Measurements from ENCODE around the gene PADI2.

Gene PADI2

DNA sequence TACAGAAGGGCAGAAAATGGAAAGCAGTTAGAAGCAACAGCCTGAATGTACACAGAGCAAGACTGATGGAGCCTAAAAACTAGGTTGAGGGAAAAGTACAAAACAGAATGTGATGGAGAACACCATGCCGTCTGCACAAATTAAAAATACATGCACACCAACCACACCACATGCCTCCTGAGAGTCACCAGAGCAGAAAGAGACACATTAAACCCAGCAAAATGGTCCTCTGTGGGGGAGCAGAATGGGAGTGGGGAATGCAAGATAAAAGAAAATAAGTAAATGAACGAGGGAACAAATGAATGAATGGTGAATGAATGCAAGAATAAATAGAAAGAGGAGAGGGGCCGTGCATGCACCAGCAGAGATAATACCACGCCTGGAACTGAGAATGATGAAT lies 24.1 kb downstream of the PADI2 start:
- Histone ChIP-seq H3K27me3 (ENCODE audit: insufficient read depth, low read length, poor library complexity) (no peaks in the 10 kb centered on the region), H3K9ac (ENCODE audit: low read length) (no peak overlapping the region), H3K18ac (ENCODE audit: low read length) (no peak overlapping the region), H3K4me3 (ENCODE audit: low read length) (no peak overlapping the region), H3K4ac (ENCODE audit: low read depth, low read length) (no peak overlapping the region), H3K4me1 (ENCODE audit: control insufficient read depth, low read depth, low read length) (no peaks in the 10 kb centered on the region), H3K36me3 (ENCODE audit: control insufficient read depth, insufficient read depth, low read length) (no peaks in the 10 kb centered on the region), H2BK120ac (ENCODE audit: low read depth, low read length) (no peak overlapping the region), H3K79me1 (ENCODE audit: low read length) (no peaks in the 10 kb centered on the region), H3K4me2 (ENCODE audit: low read length) (no peak overlapping the region), H3K56ac (ENCODE audit: low read length) (no peak overlapping the region), H2BK5ac (ENCODE audit: low read length) (no peak overlapping the region), H3K79me2 (ENCODE audit: control insufficient read depth, insufficient read depth, low read length) (no peaks in the 10 kb centered on the region), H2AK5ac (ENCODE audit: low read length) (no peak overlapping the region), H3K27ac (ENCODE audit: low read depth, low read length) (no peak overlapping the region), H4K8ac (ENCODE audit: low read depth, low read length) (no peak overlapping the region), H2BK15ac (replicated peaks; ENCODE audit: low read depth) (no peak overlapping the region), H3K23ac (ENCODE audit: low read length) (no peak overlapping the region), H4K5ac (ENCODE audit: low read length) (no peak overlapping the region)
- DNase-seq: no peak
- whole genome bisulfite sequencing (ENCODE audit: extremely low coverage, insufficient coverage, low lambda C conversion rate): no CpG with 5 or more reads among the region's 4 CpGs

DNA sequence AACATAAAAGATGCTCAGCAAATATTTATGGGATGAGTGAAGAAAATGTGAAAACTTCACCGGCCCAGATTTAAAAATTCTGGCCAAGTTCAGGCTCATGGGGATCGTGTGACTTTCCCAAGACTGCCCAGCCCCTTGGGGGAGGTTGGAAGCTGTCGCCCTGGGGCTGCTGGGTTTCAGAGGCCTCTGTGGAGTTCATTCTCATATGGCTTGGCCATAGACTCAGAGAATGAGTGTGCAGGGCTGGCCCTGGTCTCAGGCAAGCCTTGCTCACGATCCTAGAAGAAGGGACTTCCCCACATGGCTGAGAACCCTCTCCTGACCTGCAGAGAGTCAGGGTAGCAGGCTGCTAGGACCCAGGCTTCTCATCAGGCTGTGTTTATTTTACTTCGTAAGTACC lies 24.6 kb downstream of the PADI2 start:
- Histone ChIP-seq H3K4me3 (ENCODE audit: low read length) (no peak overlapping the region), H2AK5ac (ENCODE audit: low read length) (no peak overlapping the region), H3K4ac (ENCODE audit: low read depth, low read length) (no peak overlapping the region), H3K56ac (ENCODE audit: low read length) (no peak overlapping the region), H4K5ac (ENCODE audit: low read length) (no peak overlapping the region), H3K27ac (ENCODE audit: low read depth, low read length) (no peak overlapping the region), H3K4me1 (ENCODE audit: control insufficient read depth, low read depth, low read length) (no peaks in the 10 kb centered on the region), H3K18ac (ENCODE audit: low read length) (no peak overlapping the region), H3K23ac (ENCODE audit: low read length) (no peak overlapping the region), H3K79me2 (ENCODE audit: control insufficient read depth, insufficient read depth, low read length) (no peaks in the 10 kb centered on the region), H3K4me2 (ENCODE audit: low read length) (no peak overlapping the region), H3K9ac (ENCODE audit: low read length) (no peak overlapping the region), H2BK15ac (replicated peaks; ENCODE audit: low read depth) (no peak overlapping the region), H3K79me1 (ENCODE audit: low read length) (no peaks in the 10 kb centered on the region), H2BK120ac (ENCODE audit: low read depth, low read length) (no peak overlapping the region), H4K8ac (ENCODE audit: low read depth, low read length) (no peak overlapping the region), H2BK5ac (ENCODE audit: low read length) (no peak overlapping the region), H3K27me3 (ENCODE audit: insufficient read depth, low read length, poor library complexity) (no peaks in the 10 kb centered on the region), H3K36me3 (ENCODE audit: control insufficient read depth, insufficient read depth, low read length) (no peaks in the 10 kb centered on the region)
- WGBS (ENCODE audit: extremely low coverage, insufficient coverage, low lambda C conversion rate): no CpG with 5 or more reads among the region's 5 CpGs
- DNase-seq: no peak

DNA sequence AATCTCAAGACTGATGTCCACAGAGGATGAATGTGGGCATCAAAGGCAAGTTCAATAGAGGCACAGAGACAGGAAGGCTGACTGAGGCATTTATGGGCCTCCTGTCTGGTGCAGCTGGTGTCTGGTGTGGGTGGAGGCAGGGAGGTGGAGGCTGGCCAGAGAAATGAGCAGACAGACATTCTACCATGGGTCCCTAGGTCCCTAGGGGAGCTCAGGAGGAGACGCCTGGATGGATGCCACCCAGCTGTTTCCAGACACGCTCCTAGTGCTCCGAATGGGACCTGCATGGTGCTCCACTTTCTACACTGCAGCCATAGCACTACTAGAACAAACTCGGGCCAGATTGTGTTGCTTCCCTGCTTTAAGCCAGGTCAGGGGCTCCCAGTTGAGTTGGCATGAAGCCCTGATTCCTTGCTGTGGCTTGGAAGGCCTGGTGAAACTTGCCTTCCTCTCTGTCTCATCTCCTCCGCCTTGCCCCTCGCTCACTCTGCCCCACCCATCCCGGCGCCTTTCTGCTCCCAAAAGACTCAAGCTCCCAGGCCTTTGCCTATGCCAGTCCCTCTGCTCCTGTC lies 25.3 kb downstream of the PADI2 start:
- Histone ChIP-seq H3K27ac (ENCODE audit: low read depth, low read length) (no peak overlapping the region), H3K27me3 (ENCODE audit: insufficient read depth, low read length, poor library complexity) (no peaks in the 10 kb centered on the region), H3K4me3 (ENCODE audit: low read length) (no peak overlapping the region), H4K5ac (ENCODE audit: low read length) (no peak overlapping the region), H3K18ac (ENCODE audit: low read length) (no peak overlapping the region), H3K23ac (ENCODE audit: low read length) (no peak overlapping the region), H3K36me3 (ENCODE audit: control insufficient read depth, insufficient read depth, low read length) (no peaks in the 10 kb centered on the region), H2BK5ac (ENCODE audit: low read length) (no peak overlapping the region), H2BK15ac (replicated peaks; ENCODE audit: low read depth) (no peak overlapping the region), H3K4me1 (ENCODE audit: control insufficient read depth, low read depth, low read length) (no peaks in the 10 kb centered on the region), H3K79me1 (ENCODE audit: low read length) (no peaks in the 10 kb centered on the region), H2AK5ac (ENCODE audit: low read length) (no peak overlapping the region), H3K4me2 (ENCODE audit: low read length) (no peak overlapping the region), H3K79me2 (ENCODE audit: control insufficient read depth, insufficient read depth, low read length) (no peaks in the 10 kb centered on the region), H3K56ac (ENCODE audit: low read length) (no peak overlapping the region), H3K4ac (ENCODE audit: low read depth, low read length) (no peak overlapping the region), H2BK120ac (ENCODE audit: low read depth, low read length) (no peak overlapping the region), H4K8ac (ENCODE audit: low read depth, low read length) (no peak overlapping the region), H3K9ac (ENCODE audit: low read length) (no peak overlapping the region)
- no peak for DNase-seq
- WGBS (ENCODE audit: extremely low coverage, insufficient coverage, low lambda C conversion rate): no CpG with 5 or more reads among the region's 8 CpGs

DNA sequence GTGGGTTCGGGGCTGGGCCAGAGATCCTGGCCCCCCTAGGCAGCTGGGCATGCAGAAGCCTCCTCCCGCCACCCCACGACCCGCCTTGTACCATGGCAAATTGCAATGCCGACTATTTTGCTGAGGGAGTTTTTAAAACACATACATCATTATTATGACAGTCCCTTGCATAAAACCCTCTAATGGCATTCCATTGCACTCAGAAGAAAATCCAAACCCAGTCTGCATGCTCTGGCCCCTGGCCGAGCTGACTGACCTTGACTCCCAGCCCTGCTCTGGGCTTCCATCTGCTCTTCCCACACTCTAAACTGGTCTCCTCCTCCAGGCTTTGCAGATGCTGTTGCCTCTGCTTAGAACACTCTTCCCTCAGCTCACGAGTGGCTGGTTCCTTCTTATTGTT lies 28.0 kb downstream of the PADI2 start:
- no peak overlapping the region for H3K4me2 ChIP-seq (ENCODE audit: low read length)
- no peaks in the 10 kb centered on the region for H3K79me2 ChIP-seq (ENCODE audit: control insufficient read depth, insufficient read depth, low read length)
- no peak overlapping the region for H4K8ac ChIP-seq (ENCODE audit: low read depth, low read length)
- no peak overlapping the region for H3K18ac ChIP-seq (ENCODE audit: low read length)
- H3K36me3 ChIP-seq (ENCODE audit: control insufficient read depth, insufficient read depth, low read length): no peaks in the 10 kb centered on the region
- H2BK120ac ChIP-seq (ENCODE audit: low read depth, low read length): no peak overlapping the region
- no peak overlapping the region for H3K4me3 ChIP-seq (ENCODE audit: low read length)
- H3K4me1 ChIP-seq (ENCODE audit: control insufficient read depth, low read depth, low read length): no peaks in the 10 kb centered on the region
- H2BK5ac ChIP-seq (ENCODE audit: low read length): no peak overlapping the region
- H4K5ac ChIP-seq (ENCODE audit: low read length): no peak overlapping the region
- H3K56ac ChIP-seq (ENCODE audit: low read length): no peak overlapping the region
- no peak overlapping the region for H2AK5ac ChIP-seq (ENCODE audit: low read length)
- H3K27me3 ChIP-seq (ENCODE audit: insufficient read depth, low read length, poor library complexity): no peaks in the 10 kb centered on the region
- no peak overlapping the region for H3K9ac ChIP-seq (ENCODE audit: low read length)
- no peak for DNase-seq
- no peak overlapping the region for H3K27ac ChIP-seq (ENCODE audit: low read depth, low read length)
- no peak overlapping the region for H2BK15ac ChIP-seq (replicated peaks; ENCODE audit: low read depth)
- no peaks in the 10 kb centered on the region for H3K79me1 ChIP-seq (ENCODE audit: low read length)
- no CpG with 5 or more reads among the region's 7 CpGs for WGBS (ENCODE audit: extremely low coverage, insufficient coverage, low lambda C conversion rate)
- no peak overlapping the region for H3K4ac ChIP-seq (ENCODE audit: low read depth, low read length)
- H3K23ac ChIP-seq (ENCODE audit: low read length): no peak overlapping the region

DNA sequence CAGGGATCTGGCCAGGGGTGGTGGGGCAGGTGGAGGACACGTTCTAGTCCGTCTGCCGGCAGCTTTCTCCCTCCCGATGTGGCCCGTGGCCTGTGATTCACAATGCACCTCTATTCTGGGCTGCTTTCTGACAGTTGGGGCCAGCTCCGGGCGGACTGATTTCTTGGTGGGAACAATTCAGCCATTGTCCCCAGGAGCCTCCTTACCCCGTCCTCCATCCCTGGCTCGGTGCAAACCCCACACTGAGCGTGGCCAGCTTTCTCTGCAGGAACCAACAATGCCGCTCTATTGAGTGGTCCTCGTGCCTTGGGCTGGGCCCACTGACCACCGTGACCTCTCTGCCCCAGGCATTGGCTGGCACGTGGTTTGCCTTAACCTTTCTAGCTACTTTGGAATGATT lies 29.7 kb downstream of the PADI2 start:
- no peak overlapping the region for H3K4me2 ChIP-seq (ENCODE audit: low read length)
- no peak overlapping the region for H3K9ac ChIP-seq (ENCODE audit: low read length)
- H3K27me3 ChIP-seq (ENCODE audit: insufficient read depth, low read length, poor library complexity): no peaks in the 10 kb centered on the region
- H2AK5ac ChIP-seq (ENCODE audit: low read length): no peak overlapping the region
- H4K5ac ChIP-seq (ENCODE audit: low read length): no peak overlapping the region
- no peak overlapping the region for H3K27ac ChIP-seq (ENCODE audit: low read depth, low read length)
- no peak for DNase-seq
- H3K4me1 ChIP-seq (ENCODE audit: control insufficient read depth, low read depth, low read length): no peaks in the 10 kb centered on the region
- no peak overlapping the region for H3K4ac ChIP-seq (ENCODE audit: low read depth, low read length)
- H3K79me2 ChIP-seq (ENCODE audit: control insufficient read depth, insufficient read depth, low read length): no peaks in the 10 kb centered on the region
- H3K18ac ChIP-seq (ENCODE audit: low read length): no peak overlapping the region
- H2BK15ac ChIP-seq (replicated peaks; ENCODE audit: low read depth): no peak overlapping the region
- no peaks in the 10 kb centered on the region for H3K79me1 ChIP-seq (ENCODE audit: low read length)
- H3K56ac ChIP-seq (ENCODE audit: low read length): no peak overlapping the region
- no peak overlapping the region for H4K8ac ChIP-seq (ENCODE audit: low read depth, low read length)
- no peak overlapping the region for H2BK120ac ChIP-seq (ENCODE audit: low read depth, low read length)
- H3K4me3 ChIP-seq (ENCODE audit: low read length): no peak overlapping the region
- WGBS (ENCODE audit: extremely low coverage, insufficient coverage, low lambda C conversion rate): no CpG with 5 or more reads among the region's 14 CpGs
- H3K23ac ChIP-seq (ENCODE audit: low read length): no peak overlapping the region
- no peak overlapping the region for H2BK5ac ChIP-seq (ENCODE audit: low read length)
- H3K36me3 ChIP-seq (ENCODE audit: control insufficient read depth, insufficient read depth, low read length): no peaks in the 10 kb centered on the region

DNA sequence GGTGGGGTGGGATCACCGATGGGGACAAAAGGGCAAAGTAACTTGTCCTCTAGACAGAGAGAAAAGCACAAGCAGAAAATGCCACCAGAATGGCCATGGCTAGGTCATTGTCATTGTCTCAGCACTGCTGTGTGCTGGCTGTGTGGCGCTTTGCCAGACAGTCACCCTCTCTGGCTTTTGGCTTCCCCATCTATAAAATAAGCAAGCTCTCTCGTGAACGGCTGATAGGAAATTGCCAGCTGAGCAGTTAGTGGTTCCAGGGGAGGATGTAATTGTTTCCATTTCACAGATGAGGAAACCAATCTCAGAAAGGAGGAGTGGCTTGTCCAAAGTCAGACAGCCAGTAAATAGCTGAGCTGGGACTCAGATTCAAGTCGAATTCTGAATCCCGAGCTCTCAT lies 32.5 kb downstream of the PADI2 start:
- no peak overlapping the region for H3K4me2 ChIP-seq (ENCODE audit: low read length)
- H4K8ac ChIP-seq (ENCODE audit: low read depth, low read length): no peak overlapping the region
- H3K79me1 ChIP-seq (ENCODE audit: low read length): no peaks in the 10 kb centered on the region
- no peak overlapping the region for H3K56ac ChIP-seq (ENCODE audit: low read length)
- H2AK5ac ChIP-seq (ENCODE audit: low read length): no peak overlapping the region
- H3K27ac ChIP-seq (ENCODE audit: low read depth, low read length): no peak overlapping the region
- no peaks in the 10 kb centered on the region for H3K4me1 ChIP-seq (ENCODE audit: control insufficient read depth, low read depth, low read length)
- no peak overlapping the region for H3K23ac ChIP-seq (ENCODE audit: low read length)
- H2BK15ac ChIP-seq (replicated peaks; ENCODE audit: low read depth): no peak overlapping the region
- no peak overlapping the region for H2BK120ac ChIP-seq (ENCODE audit: low read depth, low read length)
- H3K4me3 ChIP-seq (ENCODE audit: low read length): no peak overlapping the region
- no peak for DNase-seq
- H4K5ac ChIP-seq (ENCODE audit: low read length): no peak overlapping the region
- no peaks in the 10 kb centered on the region for H3K27me3 ChIP-seq (ENCODE audit: insufficient read depth, low read length, poor library complexity)
- no peak overlapping the region for H3K9ac ChIP-seq (ENCODE audit: low read length)
- no peak overlapping the region for H2BK5ac ChIP-seq (ENCODE audit: low read length)
- H3K79me2 ChIP-seq (ENCODE audit: control insufficient read depth, insufficient read depth, low read length): no peaks in the 10 kb centered on the region
- H3K18ac ChIP-seq (ENCODE audit: low read length): no peak overlapping the region
- H3K36me3 ChIP-seq (ENCODE audit: control insufficient read depth, insufficient read depth, low read length): no peaks in the 10 kb centered on the region
- no CpG with 5 or more reads among the region's 6 CpGs for WGBS (ENCODE audit: extremely low coverage, insufficient coverage, low lambda C conversion rate)
- H3K4ac ChIP-seq (ENCODE audit: low read depth, low read length): no peak overlapping the region

Data from mesendoderm (in vitro differentiated cells).